ENCODE measurements around the gene TPP1. TPM values are rescaled to one million over a fixed set of nuclear protein-coding genes. Genes with fewer than 3 reads are reported as not detected.
A peak's percentile ranks its signal among the peaks of the same experiment; 100 is the strongest.

Gene TPP1
- total RNA-seq (2014; rRNA removed) = 22.1 and 36.1 TPM in 2 replicates
- 62.3 TPM for polyA plus RNA-seq (2012)

- DNase-seq (ENCODE audit: low read depth) = peak; percentile 95
Measured at GRCh38 chr11:6619004-6619745, at the start of gene TPP1. TSS of gene TPP1 (minus strand) at chr11:6619422. CDS start at chr11:6619400, 22 bp downstream.

GRCh38 chr11:6667733-6668374 is 48.6 kb upstream of the TPP1 start:
- DNase-seq (ENCODE audit: low read depth) = no peak

GRCh38 chr11:6666302-6667183 is 47.3 kb upstream of the TPP1 start:
- DNase-seq (ENCODE audit: low read depth) = no peak

GRCh38 chr11:6664551-6664950 is 45.3 kb upstream of the TPP1 start:
- DNase-seq (ENCODE audit: low read depth) = peak; percentile 34

- DNase-seq (ENCODE audit: low read depth) = peak; percentile 34
Measured at GRCh38 chr11:6663794-6664469, 44.7 kb upstream of the TPP1 start.

GRCh38 chr11:6660712-6661111 is 41.5 kb upstream of the TPP1 start:
- DNase-seq (ENCODE audit: low read depth) = no peak

GRCh38 chr11:6658647-6659046 is 39.4 kb upstream of the TPP1 start:
- DNase-seq (ENCODE audit: low read depth) = no peak

GRCh38 chr11:6657346-6657745 is 38.1 kb upstream of the TPP1 start:
- DNase-seq (ENCODE audit: low read depth) = peak; percentile 46

- no peak for DNase-seq (ENCODE audit: low read depth)
Measured at GRCh38 chr11:6656936-6657335, 37.7 kb upstream of the TPP1 start.

GRCh38 chr11:6656584-6656915 is 37.3 kb upstream of the TPP1 start:
- DNase-seq (ENCODE audit: low read depth) = no peak

- DNase-seq (ENCODE audit: low read depth) = no peak
Measured at GRCh38 chr11:6655790-6656583, 36.8 kb upstream of the TPP1 start, which contains the start of gene DCHS1. TSS of gene DCHS1 (minus strand) at chr11:6655809. CDS start at chr11:6641613, 14,196 bp downstream.

GRCh38 chr11:6655020-6655789 is 36.0 kb upstream of the TPP1 start:
- no peak for DNase-seq (ENCODE audit: low read depth)

- no peak for DNase-seq (ENCODE audit: low read depth)
Measured at GRCh38 chr11:6654281-6655019, 35.2 kb upstream of the TPP1 start.

- DNase-seq (ENCODE audit: low read depth) = no peak
Measured at GRCh38 chr11:6653656-6654055, 34.4 kb upstream of the TPP1 start.

GRCh38 chr11:6653097-6653496 is 33.9 kb upstream of the TPP1 start:
- no peak for DNase-seq (ENCODE audit: low read depth)

GRCh38 chr11:6652182-6652581 is 33.0 kb upstream of the TPP1 start:
- no peak for DNase-seq (ENCODE audit: low read depth)

GRCh38 chr11:6650980-6651379 is 31.8 kb upstream of the TPP1 start:
- no peak for DNase-seq (ENCODE audit: low read depth)

GRCh38 chr11:6650104-6650503 is 30.9 kb upstream of the TPP1 start:
- no peak for DNase-seq (ENCODE audit: low read depth)

GRCh38 chr11:6648501-6648900 is 29.3 kb upstream of the TPP1 start:
- DNase-seq (ENCODE audit: low read depth) = no peak
